Adrenal gland (tissue), 5 donors: ENCODE measurements around the gene WIPF1.

Source experiments
- CTCF ChIP-seq, 6 experiments: fragments of 450-650 bp in 4 of 6; fragments of 200-600 bp in 2 of 6; sonication (generic) in 1 of 6; IDR thresholded peaks; 1 replicate in 5 of 6; 2 replicates in 1 of 6; pipeline versions ENCODE4 v1.5.1 to v1.8.0; 2016 to 2021; ENCODE audit warnings: antibody characterized with exemption in 6 of 6, mild to moderate bottlenecking in 2 of 6, moderate library complexity in 1 of 6
- POLR2A ChIP-seq, 2 donors: fragments of 450-650 bp; IDR thresholded peaks; one replicate each; pipeline ENCODE4 v1.6.1; 2017; ENCODE audit warnings: antibody characterized with exemption in 2 of 2, mild to moderate bottlenecking in 2 of 2, moderate library complexity in 1 of 2
- donor health status: DM: no; HTN: no; CAD: no.

GRCh38 chr2:174577967-174578589 is 19.5 kb downstream of the WIPF1 start:
- TF ChIP-seq CTCF (IDR thresholded peaks at IDR 0.05) (peak in 5 of 6 experiments; percentile 27 to 53 (median 41)), POLR2A (IDR thresholded peaks at IDR 0.05) (no peak)
